Measurements from ENCODE around the gene PIK3R4. TPM values are rescaled to one million over a fixed set of nuclear protein-coding genes. Genes with fewer than 3 reads are reported as not detected.

Gene PIK3R4
- total RNA-seq, 1 experiment from 2014 or later: 43.4 TPM

DNA sequence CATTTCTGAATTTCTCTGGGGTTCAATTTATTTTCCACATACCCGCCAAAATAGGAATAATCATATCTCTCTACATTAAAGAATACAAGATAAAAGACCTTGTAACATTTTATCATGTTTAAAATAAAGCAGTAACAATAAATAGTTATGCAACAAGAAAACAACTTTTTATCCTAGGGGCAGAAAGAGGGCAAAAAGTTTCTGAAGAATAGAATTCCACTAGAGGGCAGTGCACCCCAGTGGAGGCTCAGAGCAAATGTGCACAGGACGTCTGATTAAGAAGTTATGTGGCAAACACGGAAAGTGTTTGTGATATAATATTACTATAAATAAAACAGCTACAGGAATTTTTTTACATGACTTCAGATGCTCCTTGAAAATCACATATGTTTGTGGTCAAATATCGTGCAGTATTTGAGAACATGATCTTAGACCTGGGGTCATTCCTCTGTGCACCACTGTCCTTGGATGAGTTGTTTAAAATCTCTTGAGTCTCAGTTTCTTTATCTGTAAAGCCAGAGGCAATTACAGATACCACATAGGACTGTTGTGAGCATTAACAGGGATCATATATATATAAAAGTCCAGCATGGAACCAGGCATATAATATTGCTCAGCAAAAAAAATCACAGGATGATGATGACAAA lies 13.2 kb upstream of the PIK3R4 start:
- Histone ChIP-seq H3K27me3 (no peaks in the 10 kb centered on the region), H3K9me3 (replicated peaks) (no peaks in the 10 kb centered on the region), H3K4me1 (peaks cover 3% of the 10 kb centered on the region; the same call in 1 of the 2 replicates), H3K36me3 (no peaks in the 10 kb centered on the region), H3K27ac (no peak overlapping the region), H3K4me3 (no peak overlapping the region)
- peak; percentile 33 to 76 for DNase-seq

DNA sequence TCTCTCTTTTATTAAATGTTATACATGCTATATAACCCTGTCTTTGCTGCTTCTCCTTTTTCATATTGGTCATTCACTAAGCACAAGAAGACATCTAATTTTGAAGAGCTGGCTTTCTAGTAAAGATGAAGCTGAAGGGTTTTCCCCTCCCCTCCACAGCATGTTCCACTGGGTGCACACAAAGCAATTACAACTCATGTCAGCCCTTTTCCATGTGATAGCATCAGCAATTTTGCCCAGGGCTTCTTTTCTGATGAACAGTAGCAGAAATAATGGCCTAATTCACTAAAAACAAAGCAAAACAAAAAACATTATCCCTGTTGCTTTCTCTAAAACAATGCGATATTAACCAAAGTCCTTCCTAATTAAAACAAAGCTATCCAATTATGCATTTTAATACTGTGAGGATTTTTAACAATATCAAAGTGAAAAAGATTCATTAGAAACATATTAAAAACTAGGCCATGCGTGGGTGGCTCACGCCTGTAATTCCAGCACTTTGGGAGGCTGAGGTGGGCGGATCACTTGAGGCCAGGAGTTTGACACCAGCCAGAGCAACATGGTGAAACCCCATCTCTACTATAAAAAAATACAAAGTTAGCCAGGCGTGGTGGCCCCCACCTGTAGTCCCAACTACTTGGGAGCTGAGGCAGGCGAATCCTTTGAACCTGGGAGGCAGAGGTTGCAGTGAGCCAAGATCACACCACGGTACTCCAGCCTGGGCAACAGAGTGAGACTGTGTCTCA lies 12.2 kb upstream of the PIK3R4 start:
- no peak overlapping the region for H3K27ac ChIP-seq
- H3K9me3 ChIP-seq (replicated peaks): no peaks in the 10 kb centered on the region
- DNase-seq: no peak
- peaks cover 3% of the 10 kb centered on the region; the same call in 1 of the 2 replicates for H3K4me1 ChIP-seq
- H3K4me3 ChIP-seq: no peak overlapping the region
- H3K27me3 ChIP-seq: 0 out of 2 replicates have a peak, but pooled peaks cover 3% of the 10 kb centered on the region
- no peaks in the 10 kb centered on the region for H3K36me3 ChIP-seq

DNA sequence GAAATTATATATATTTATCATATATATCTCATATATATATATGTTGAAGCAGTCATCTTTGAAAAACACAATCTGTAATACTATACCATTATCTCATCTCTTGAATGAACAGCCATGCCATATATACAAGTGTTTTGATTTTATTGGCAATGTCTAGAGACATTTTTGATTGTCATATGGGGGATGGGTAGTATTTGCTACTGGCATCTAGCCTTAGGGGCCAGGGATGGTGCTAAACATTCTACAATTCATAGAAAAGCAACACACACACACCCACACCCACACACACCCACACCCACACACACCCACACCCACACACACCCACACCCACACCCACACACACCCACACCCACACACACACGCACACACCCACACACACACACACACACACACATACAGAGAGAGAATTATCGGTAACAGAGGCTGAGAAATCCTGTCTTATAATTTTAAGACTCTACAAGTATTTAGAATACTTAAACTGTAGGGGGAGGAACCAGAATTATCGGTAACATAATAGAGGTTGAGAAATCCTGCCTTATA lies 11.1 kb upstream of the PIK3R4 start:
- H3K4me3 ChIP-seq: no peak overlapping the region
- H3K36me3 ChIP-seq: no peaks in the 10 kb centered on the region
- H3K27ac ChIP-seq: no peak overlapping the region
- DNase-seq: no peak
- 0 out of 2 replicates have a peak, but pooled peaks cover 3% of the 10 kb centered on the region for H3K27me3 ChIP-seq
- H3K9me3 ChIP-seq (replicated peaks): no peaks in the 10 kb centered on the region
- H3K4me1 ChIP-seq: peaks cover 3% of the 10 kb centered on the region; the same call in 1 of the 2 replicates

DNA sequence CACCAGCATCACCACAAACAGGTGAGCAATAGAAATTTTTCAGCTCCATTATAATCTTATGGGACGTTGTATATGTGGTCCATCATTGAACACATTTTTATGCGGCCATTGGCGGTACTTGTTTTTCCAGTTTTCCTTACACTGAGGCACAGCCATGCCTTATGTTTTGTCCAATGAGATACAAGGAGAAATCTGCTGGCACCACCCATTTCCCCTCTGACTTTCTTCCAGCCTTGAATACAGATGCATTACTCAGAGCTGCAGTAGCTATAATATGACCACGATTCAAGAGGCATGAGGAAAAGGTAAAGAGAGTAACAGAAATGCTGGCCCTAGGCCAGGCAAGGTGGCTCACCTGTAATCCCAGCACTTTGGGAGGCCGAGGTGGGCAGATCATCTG lies 9.0 kb upstream of the PIK3R4 start:
- H3K4me3 ChIP-seq: no peak overlapping the region
- H3K4me1 ChIP-seq: peaks cover 3% of the 10 kb centered on the region; the same call in 1 of the 2 replicates
- no peaks in the 10 kb centered on the region for H3K36me3 ChIP-seq
- H3K9me3 ChIP-seq (replicated peaks): no peaks in the 10 kb centered on the region
- H3K27me3 ChIP-seq: 0 out of 2 replicates have a peak, but pooled peaks cover 3% of the 10 kb centered on the region
- no peak overlapping the region for H3K27ac ChIP-seq
- no peak for DNase-seq

GRCh38 chr3:130748981-130749380 lies 2.4 kb upstream of the PIK3R4 start:
- H3K27ac ChIP-seq: no peak overlapping the region
- no peak for DNase-seq
- H3K4me3 ChIP-seq: no peak overlapping the region
- no peaks in the 10 kb centered on the region for H3K9me3 ChIP-seq (replicated peaks)
- 0 out of 2 replicates have a peak, but pooled peaks cover 6% of the 10 kb centered on the region for H3K4me1 ChIP-seq
- H3K27me3 ChIP-seq: no peaks in the 10 kb centered on the region
- H3K36me3 ChIP-seq: no peaks in the 10 kb centered on the region

GRCh38 chr3:130748467-130748861 lies 1.8 kb upstream of the PIK3R4 start:
- H3K36me3 ChIP-seq: 0 out of 2 replicates have a peak, but pooled peaks cover 2% of the 10 kb centered on the region
- no peaks in the 10 kb centered on the region for H3K9me3 ChIP-seq (replicated peaks)
- H3K27ac ChIP-seq: no peak overlapping the region
- 0 out of 2 replicates have a peak, but pooled peaks cover 6% of the 10 kb centered on the region for H3K4me1 ChIP-seq
- DNase-seq: no peak
- H3K4me3 ChIP-seq: no peak overlapping the region
- no peaks in the 10 kb centered on the region for H3K27me3 ChIP-seq

DNA sequence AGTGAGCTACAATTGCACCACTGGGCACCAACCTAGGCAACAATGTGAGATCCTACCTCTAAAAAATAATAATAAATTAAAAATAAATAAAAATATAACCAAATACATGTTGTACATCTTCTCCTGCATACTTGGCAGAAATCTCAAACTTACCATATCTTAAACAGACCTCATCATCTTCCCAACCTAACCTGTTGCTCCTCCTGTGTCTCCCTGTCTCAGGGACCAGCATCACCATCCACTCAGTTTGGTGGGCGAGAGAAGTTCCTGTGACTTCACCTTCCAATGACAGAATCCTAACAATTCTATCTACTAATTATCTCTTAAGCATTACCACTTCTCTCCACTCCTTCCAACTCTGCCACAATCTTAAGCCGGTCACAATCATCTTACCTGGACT lies 3.3 kb downstream of the PIK3R4 start:
- DNase-seq: no peak
- no peak overlapping the region for H3K27ac ChIP-seq
- no peaks in the 10 kb centered on the region for H3K27me3 ChIP-seq
- 0 out of 2 replicates have a peak, but pooled peaks cover 6% of the 10 kb centered on the region for H3K4me1 ChIP-seq
- H3K9me3 ChIP-seq (replicated peaks): no peaks in the 10 kb centered on the region; the same call in 1 of the 2 replicates
- no peak overlapping the region for H3K4me3 ChIP-seq
- peaks cover 25% of the 10 kb centered on the region for H3K36me3 ChIP-seq

DNA sequence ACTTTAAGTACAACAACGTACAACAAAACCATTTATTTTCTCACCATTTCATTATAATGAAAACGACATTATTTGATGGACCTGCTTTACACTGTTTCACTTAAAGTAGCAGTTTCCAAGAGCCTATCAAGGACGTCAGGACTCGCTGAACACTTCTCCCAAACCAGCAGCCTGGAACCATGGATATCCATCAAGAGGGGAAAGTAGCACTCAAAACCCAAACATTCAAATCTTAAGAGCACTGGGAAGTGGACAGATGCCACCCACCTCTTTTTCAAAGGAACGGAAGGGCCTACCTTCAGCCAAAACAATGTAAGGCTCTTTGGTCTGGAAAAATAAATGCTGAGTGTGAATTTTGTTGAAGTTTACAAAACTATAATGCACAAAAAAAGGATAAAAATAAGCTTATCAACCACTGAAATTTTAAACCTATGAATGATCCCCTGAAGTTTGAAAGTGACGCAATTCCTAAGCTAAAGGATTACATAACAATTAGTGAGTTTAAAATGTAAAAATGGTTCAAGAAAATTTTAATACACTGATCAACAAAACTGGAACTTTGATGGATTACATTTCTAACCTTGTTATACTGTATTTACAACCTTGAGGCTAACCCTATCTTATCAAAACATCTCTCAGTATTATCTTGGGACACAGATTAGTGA lies 4.6 kb downstream of the PIK3R4 start:
- H3K9me3 ChIP-seq (replicated peaks): no peaks in the 10 kb centered on the region; the same call in 1 of the 2 replicates
- peaks cover 25% of the 10 kb centered on the region for H3K36me3 ChIP-seq
- no peak overlapping the region for H3K27ac ChIP-seq
- DNase-seq: no peak
- H3K4me1 ChIP-seq: 0 out of 2 replicates have a peak, but pooled peaks cover 6% of the 10 kb centered on the region
- H3K27me3 ChIP-seq: no peaks in the 10 kb centered on the region
- no peak overlapping the region for H3K4me3 ChIP-seq

DNA sequence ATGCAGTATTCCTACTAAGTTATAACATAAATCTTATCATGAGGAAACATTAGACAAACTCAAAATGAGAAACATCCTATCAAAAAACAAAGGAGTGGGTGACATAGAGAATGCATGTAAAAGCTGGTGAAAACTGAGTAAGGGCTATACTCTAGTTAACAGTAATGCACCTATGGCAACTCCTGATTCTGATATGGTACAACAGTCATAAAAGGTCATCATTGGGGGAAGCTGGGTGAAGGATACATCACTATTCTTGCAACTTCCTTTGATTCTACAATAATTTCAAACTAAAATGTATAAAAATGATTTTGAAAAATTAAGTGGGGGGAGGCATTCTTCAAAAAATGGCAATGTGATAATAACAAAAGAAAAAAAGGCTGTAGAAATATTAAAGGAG lies 6.8 kb downstream of the PIK3R4 start:
- H3K4me1 ChIP-seq: no peaks in the 10 kb centered on the region
- no peak overlapping the region for H3K4me3 ChIP-seq
- no peak overlapping the region for H3K27ac ChIP-seq
- H3K9me3 ChIP-seq (replicated peaks): no peaks in the 10 kb centered on the region; the same call in 1 of the 2 replicates
- DNase-seq: no peak
- no peaks in the 10 kb centered on the region for H3K27me3 ChIP-seq
- H3K36me3 ChIP-seq: peaks cover 25% of the 10 kb centered on the region

GRCh38 chr3:130738241-130738640 lies 8.4 kb downstream of the PIK3R4 start:
- Histone ChIP-seq H3K27ac (no peak overlapping the region), H3K4me1 (no peaks in the 10 kb centered on the region), H3K4me3 (no peak overlapping the region), H3K9me3 (replicated peaks) (no peaks in the 10 kb centered on the region; the same call in 1 of the 2 replicates), H3K36me3 (peaks cover 33% of the 10 kb centered on the region), H3K27me3 (no peaks in the 10 kb centered on the region)
- DNase-seq: no peak

DNA sequence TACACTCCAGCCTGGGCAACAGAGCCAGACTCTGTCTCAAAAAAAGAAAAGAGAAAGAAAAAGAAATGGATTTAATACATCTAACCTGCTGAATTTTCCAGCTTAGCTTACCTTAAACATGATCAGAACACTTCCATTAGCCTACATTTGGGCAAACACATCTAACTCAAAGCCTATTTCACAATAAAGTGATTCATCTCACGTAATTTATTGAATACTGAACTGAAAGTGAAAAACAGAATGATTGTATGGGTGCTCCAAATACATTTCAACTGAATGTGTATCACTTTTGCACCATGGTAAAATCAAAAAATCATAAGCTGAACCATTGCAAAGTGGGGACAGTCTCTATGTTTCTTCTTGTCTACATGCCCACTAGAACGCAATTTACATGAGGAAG lies 9.0 kb downstream of the PIK3R4 start:
- no peak for DNase-seq
- peaks cover 38% of the 10 kb centered on the region for H3K36me3 ChIP-seq
- H3K27ac ChIP-seq: no peak overlapping the region

DNA sequence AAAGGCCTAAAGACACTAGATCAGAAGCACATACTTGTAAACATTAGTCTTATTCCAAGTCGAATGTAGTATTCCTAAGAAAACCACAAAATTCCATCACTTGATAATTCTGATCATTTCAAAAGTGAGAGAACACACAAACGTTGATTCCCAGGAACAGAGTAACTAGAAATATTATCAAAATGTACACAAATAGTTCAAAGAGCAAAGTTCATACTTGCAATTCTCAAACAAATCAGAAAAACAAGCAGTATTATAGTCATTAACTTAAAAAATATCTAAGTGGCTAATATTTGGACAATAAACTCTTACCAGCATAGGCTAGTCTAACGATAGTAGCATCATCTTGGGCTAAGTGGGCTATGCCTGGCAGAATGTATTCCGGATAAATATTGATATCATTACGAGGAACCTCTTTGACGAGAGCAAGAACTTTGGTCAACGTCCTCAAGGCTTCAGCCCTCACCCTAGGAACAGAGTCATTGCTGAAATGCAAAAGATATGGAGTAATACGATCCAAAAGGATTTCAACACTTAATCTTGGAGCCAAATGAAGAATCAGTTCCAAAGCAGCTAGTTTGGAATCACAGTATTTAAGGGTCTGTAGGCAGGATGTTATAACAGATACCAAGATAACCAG lies 13.3 kb downstream of the PIK3R4 start:
- Histone ChIP-seq H3K27ac (no peak overlapping the region), H3K4me3 (no peak overlapping the region), H3K4me1 (no peaks in the 10 kb centered on the region), H3K36me3 (peaks cover 24% of the 10 kb centered on the region), H3K9me3 (replicated peaks) (no peaks in the 10 kb centered on the region), H3K27me3 (no peaks in the 10 kb centered on the region)
- DNase-seq: no peak

More for the DNA sequence above, 9.0 kb downstream of the PIK3R4 start:
- Histone ChIP-seq H3K4me1 (no peaks in the 10 kb centered on the region), H3K9me3 (replicated peaks) (no peaks in the 10 kb centered on the region; the same call in 1 of the 2 replicates), H3K27me3 (no peaks in the 10 kb centered on the region), H3K4me3 (no peak overlapping the region)

- Histone ChIP-seq H3K4me3 (no peak overlapping the region), H3K4me1 (no peaks in the 10 kb centered on the region), H3K36me3 (peaks cover 29% of the 10 kb centered on the region), H3K9me3 (replicated peaks) (no peaks in the 10 kb centered on the region), H3K27ac (no peak overlapping the region), H3K27me3 (no peaks in the 10 kb centered on the region)
- DNase-seq: no peak
Observed at GRCh38 chr3:130732501-130732900, 14.1 kb downstream of the PIK3R4 start.

- H3K4me1 ChIP-seq: no peaks in the 10 kb centered on the region
- peaks cover 36% of the 10 kb centered on the region for H3K36me3 ChIP-seq
- H3K9me3 ChIP-seq (replicated peaks): no peaks in the 10 kb centered on the region
- H3K27ac ChIP-seq: no peak overlapping the region
- DNase-seq: no peak
- no peaks in the 10 kb centered on the region for H3K27me3 ChIP-seq
- no peak overlapping the region for H3K4me3 ChIP-seq
Observed at GRCh38 chr3:130731817-130732216, 14.8 kb downstream of the PIK3R4 start.
